Peyer's patch (tissue), 4 donors: ENCODE results near the gene ABCA9. TPM values are rescaled to one million over a fixed set of nuclear protein-coding genes. Genes with fewer than 3 reads are reported as not detected.

ENCODE experiments used
- DNase-seq, 3 donors: peaks; one replicate each; pipeline ENCODE4 v3.0.0-alpha.2; 2017 to 2019
- H3K27ac ChIP-seq, 4 donors: fragments of 200-600 bp; sonication (generic); one replicate each; pipeline ENCODE4 v1.5.1; 2016 to 2019
- H3K27me3 ChIP-seq, 2 donors: fragments of 200-600 bp; sonication (generic); one replicate each; pipeline ENCODE4 v1.5.1; 2019
- H3K36me3 ChIP-seq, 3 donors: fragments of 200-600 bp; sonication (generic); one replicate each; pipeline ENCODE4 v1.5.1; 2016 to 2019
- H3K4me1 ChIP-seq, 4 donors: fragments of 200-600 bp; sonication (generic); one replicate each; pipeline ENCODE4 v1.5.1; 2016 to 2019
- H3K4me3 ChIP-seq, 4 donors: fragments of 200-600 bp; sonication (generic); 1 replicate in 3 of 4; 2 replicates in 1 of 4; pipeline ENCODE4 v1.5.1; 2016 to 2019; ENCODE audit warnings: mild to moderate bottlenecking in 1 of 4
- H3K9me3 ChIP-seq, 4 donors: fragments of 200-600 bp; sonication (generic); one replicate each; pipeline ENCODE4 v1.5.1; 2016 to 2019; ENCODE audit warnings: mild to moderate bottlenecking in 1 of 4
- CTCF ChIP-seq, 6 experiments: fragments of 450-650 bp in 4 of 6; fragments of 200-600 bp in 2 of 6; sonication (generic) in 1 of 6; IDR thresholded peaks; one replicate each; pipeline ENCODE4 v1.5.1; 2017 to 2019; ENCODE audit warnings: antibody characterized with exemption in 6 of 6, mild to moderate bottlenecking in 3 of 6, moderate library complexity in 1 of 6
- POLR2A ChIP-seq, 2 donors: fragments of 450-650 bp; IDR thresholded peaks; one replicate each; pipeline ENCODE4 v1.5.1; 2017; ENCODE audit warnings: antibody characterized with exemption in 2 of 2, mild to moderate bottlenecking in 2 of 2, moderate library complexity in 2 of 2
- total RNA-seq, 4 donors: library from RNA; depleted of rRNA; stranded (reverse); fragments of >200 nt; gene quantifications; one replicate each; pipeline ENCODE4 v1.1.0, GENCODE V29; 2016

ABCA9 gene
- total RNA-seq, 4 donors from 2014 or later: 8.6 to 35.9 (median 20.6) TPM

- Histone ChIP-seq H3K4me3 (no peak overlapping the region), H3K36me3 (no peaks in the 10 kb centered on the region), H3K4me1 (no peaks in the 10 kb centered on the region), H3K27me3 (no peaks in the 10 kb centered on the region), H3K9me3 (no peaks in the 10 kb centered on the region), H3K27ac (no peak overlapping the region)
- DNase-seq: no peak
- TF ChIP-seq POLR2A (IDR thresholded peaks at IDR 0.05): no peak
- no peak for TF ChIP-seq CTCF (IDR thresholded peaks at IDR 0.05)
These were observed 8.6 kb upstream of the ABCA9 start for GRCh38 chr17:69069226-69069750.

- Histone ChIP-seq H3K4me3 (no peak overlapping the region), H3K36me3 (no peaks in the 10 kb centered on the region), H3K9me3 (no peaks in the 10 kb centered on the region), H3K27ac (no peak overlapping the region), H3K27me3 (no peaks in the 10 kb centered on the region), H3K4me1 (no peaks in the 10 kb centered on the region)
- DNase-seq: no peak
- no peak for TF ChIP-seq POLR2A (IDR thresholded peaks at IDR 0.05)
- TF ChIP-seq CTCF (IDR thresholded peaks at IDR 0.05): no peak
These were observed 6.7 kb upstream of the ABCA9 start for GRCh38 chr17:69067274-69068047.

- Histone ChIP-seq H3K36me3 (no peaks in the 10 kb centered on the region), H3K9me3 (no peaks in the 10 kb centered on the region), H3K4me1 (no peaks in the 10 kb centered on the region), H3K27me3 (no peaks in the 10 kb centered on the region), H3K4me3 (no peak overlapping the region), H3K27ac (no peak overlapping the region)
- no peak for DNase-seq
- TF ChIP-seq CTCF (IDR thresholded peaks at IDR 0.05): no peak
- TF ChIP-seq POLR2A (IDR thresholded peaks at IDR 0.05): no peak
These were observed 5.8 kb upstream of the ABCA9 start for GRCh38 chr17:69066482-69066881.

GRCh38 chr17:69065113-69065512 is 4.4 kb upstream of the ABCA9 start:
- no peaks in the 10 kb centered on the region for H3K9me3 ChIP-seq
- no peaks in the 10 kb centered on the region for H3K27me3 ChIP-seq
- no peak overlapping the region for H3K27ac ChIP-seq
- DNase-seq: no peak
- TF ChIP-seq CTCF (IDR thresholded peaks at IDR 0.05) (no peak), POLR2A (IDR thresholded peaks at IDR 0.05) (no peak)
- no peaks in the 10 kb centered on the region for H3K36me3 ChIP-seq
- no peak overlapping the region for H3K4me3 ChIP-seq
- H3K4me1 ChIP-seq: no peaks in the 10 kb centered on the region

GRCh38 chr17:69064476-69064875 is 3.7 kb upstream of the ABCA9 start:
- Histone ChIP-seq H3K9me3 (no peaks in the 10 kb centered on the region), H3K27me3 (no peaks in the 10 kb centered on the region), H3K4me1 (no peaks in the 10 kb centered on the region), H3K36me3 (no peaks in the 10 kb centered on the region), H3K27ac (no peak overlapping the region), H3K4me3 (no peak overlapping the region)
- no peak for TF ChIP-seq CTCF (IDR thresholded peaks at IDR 0.05)
- no peak for TF ChIP-seq POLR2A (IDR thresholded peaks at IDR 0.05)
- no peak for DNase-seq
